HG03025 (cell line): ENCODE measurements around the gene TPD52L2.

ENCODE experiments used
- ATAC-seq: cut with Tn5 transposase; IDR thresholded peaks from one replicate; pipeline ENCODE4 v1.9.1; 2021; ENCODE audit warnings: mild to moderate bottlenecking, moderate library complexity; ENCODE audit not compliant: unreplicated experiment, low FRiP score

TPD52L2 gene

DNA sequence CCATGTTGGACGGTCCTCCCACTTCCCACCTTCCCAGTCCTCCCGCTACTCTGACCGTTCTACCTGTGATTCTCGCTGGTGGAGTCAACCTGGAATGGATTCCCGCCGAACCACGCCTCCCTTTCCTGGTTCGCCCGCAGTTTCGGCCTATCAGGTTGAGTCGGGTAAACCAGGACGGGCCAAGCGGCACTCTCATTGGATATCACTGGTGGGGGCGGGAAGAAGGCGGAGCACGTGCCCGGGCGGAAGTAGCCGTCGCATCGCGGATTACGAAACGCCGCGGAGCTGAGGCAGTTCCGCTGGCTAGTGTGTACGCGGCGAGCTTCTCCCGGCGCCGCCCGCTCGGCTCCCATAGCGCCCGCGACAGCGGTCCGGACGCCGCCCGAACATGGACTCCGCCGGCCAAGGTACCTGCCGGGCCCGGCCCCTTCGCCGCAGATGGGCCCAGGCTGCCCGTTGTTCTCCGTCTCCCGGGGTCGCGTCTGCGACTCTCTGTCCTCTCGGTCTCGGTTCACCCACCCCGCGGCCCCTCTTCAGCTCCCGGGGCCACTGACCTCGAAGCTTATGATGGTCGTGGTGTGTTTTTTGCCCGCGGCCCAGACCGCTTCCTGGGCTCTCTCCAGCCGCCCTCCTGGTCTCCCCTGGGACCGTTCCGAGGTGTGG, at the start of gene TPD52L2:
TSS of gene TPD52L2 (plus strand) at position 293 of the 663 bp plus-strand sequence. CDS start at position 389, 96 bp downstream.
- ATAC-seq: peak; percentile 55

DNA sequence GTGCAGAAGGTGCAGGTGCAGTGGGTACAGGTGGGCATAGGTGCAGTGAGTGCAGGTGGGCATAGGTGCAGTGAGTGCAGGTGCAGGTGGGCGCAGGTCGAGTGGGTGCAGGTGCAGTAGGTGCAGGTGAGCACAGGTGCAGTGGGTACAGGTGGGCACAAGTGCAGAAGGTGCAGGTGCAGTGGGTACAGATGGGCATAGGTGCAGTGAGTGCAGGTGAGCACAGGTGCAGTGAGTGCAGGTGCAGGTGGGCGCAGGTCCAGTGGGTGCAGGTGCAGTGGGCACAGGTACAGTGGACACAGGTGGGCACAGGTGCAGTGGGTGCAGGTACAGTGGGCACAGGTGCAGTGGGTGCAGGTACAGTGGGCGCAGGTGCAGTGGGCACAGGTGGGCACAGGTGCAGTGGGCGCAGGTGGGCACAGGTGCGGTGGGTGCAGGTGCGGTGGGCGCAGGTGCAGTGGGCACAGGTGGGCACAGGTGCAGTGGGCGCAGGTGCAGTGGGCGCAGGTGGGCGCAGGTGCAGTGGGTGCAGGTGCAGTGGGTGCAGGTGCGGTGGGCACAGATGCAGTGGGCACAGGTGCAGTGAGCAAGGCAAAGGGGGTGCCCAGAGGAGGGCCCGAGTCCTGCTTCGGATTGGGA, 49.3 kb upstream of the TPD52L2 start:
- ATAC-seq: no peak

GRCh38 chr20:63819224-63819921, 45.7 kb upstream of the TPD52L2 start:
- no peak for ATAC-seq

- no peak for ATAC-seq
Observed at GRCh38 chr20:63821811-63822210, 43.3 kb upstream of the TPD52L2 start.

DNA sequence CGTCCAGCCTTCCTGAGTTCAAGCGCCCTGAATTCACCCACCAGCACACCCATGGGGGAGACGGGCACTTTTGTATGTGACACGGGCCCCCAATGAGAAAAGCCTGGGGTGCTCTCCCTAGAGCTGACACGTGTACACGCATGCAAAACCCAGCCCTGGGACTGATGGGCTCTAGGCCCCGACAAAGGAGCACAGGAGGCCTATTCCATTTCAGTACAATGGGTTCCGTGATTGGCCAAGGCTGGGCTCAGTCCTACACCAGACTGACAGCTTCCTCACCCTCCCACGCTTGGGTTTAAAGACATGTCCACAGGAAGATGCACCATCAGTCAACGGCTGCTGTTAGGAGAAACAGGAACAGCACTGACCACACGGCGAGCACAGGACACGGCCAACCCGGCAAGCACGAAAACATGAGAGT, 42.8 kb upstream of the TPD52L2 start:
- no peak for ATAC-seq

DNA sequence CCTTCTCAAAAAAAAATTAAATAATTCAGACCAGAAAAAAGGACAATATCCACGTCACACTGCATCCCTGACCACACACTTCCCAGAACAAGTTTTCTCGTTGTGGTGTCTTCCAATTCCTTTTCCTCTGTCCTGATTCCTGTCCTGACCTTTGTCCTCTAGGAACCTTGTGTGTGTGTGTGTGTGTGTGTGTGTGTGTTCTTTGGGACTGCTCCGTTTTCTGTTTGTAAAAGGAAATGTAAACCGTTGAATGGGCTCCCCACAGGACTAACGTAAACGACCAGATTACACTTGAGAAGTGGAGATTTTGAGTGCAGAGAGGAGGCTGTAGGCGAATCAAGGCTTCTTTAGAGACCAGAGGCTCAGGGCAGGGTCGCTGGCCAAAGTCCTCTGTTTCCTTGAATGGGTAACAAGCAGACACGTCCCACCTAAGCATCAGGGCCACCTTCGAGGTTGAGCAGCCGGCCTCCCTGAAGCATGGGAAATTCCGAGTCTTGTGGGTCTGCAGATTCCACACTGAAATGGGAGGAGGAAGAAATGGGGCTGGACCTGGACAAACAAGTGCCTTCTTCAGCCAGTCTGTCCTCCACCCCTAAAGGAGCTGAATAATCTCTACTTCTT, 41.3 kb upstream of the TPD52L2 start:
- no peak for ATAC-seq

GRCh38 chr20:63825331-63826118, 39.5 kb upstream of the TPD52L2 start:
- no peak for ATAC-seq

GRCh38 chr20:63826753-63827152, 38.3 kb upstream of the TPD52L2 start:
- no peak for ATAC-seq

DNA sequence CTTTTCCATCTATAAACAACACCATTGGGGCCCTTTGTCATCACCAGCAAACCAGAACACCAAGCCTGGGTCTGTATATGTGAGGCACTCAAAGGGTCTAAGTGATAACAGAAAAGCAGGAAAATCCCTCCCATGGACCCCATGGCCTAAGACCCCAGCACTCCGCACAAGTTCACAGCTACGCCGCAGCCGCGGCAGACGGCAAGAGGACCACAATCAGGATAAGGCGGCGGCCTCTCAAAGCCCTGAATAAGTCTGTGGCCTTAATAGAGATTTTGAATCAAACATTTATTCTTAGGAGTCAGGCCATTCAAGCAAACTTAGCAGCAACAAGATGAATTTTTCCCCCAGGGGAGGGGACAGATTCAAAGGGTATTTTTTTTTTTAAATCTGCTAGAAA, 36.9 kb upstream of the TPD52L2 start:
- ATAC-seq: no peak

DNA sequence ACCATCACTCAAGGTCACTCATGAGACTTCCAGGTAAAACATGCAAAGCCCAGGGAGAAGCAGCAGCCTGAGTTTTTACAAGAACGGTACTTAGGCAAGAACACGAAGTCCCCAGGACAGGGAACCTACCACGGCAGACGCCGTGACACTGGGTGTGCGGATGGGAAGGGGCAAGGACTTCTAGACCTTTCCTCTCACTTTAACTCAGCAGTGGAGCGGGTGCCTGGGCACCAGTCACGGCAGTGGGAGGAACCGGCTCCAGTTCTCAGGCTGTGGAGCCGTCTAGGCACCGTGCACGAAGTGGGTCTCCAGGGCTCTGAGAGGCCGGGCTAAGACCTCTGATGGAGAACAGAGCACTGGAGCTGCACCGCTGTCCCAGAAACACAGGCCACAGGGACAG, 36.5 kb upstream of the TPD52L2 start:
- no peak for ATAC-seq

DNA sequence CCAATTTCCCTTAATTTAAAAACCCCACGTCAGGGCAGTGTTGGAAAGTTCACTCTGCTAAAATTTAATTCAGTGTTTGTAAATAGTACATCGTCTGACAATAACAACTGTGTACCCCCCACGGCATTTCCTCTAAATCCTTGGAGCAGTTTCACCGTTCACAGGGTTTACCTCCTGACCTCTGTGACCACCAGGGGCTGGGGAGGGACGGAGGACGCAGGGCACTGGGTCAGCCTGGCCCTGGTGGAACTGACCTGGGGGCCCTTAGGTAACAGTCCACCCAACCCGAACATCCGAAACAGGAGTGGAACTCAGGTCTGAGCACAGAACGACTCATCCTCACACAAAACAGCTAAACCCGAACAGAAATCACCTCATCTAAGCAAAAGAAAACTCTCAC, 36.1 kb upstream of the TPD52L2 start:
- no peak for ATAC-seq

- no peak for ATAC-seq
Observed at GRCh38 chr20:63829603-63829944, 35.5 kb upstream of the TPD52L2 start.

DNA sequence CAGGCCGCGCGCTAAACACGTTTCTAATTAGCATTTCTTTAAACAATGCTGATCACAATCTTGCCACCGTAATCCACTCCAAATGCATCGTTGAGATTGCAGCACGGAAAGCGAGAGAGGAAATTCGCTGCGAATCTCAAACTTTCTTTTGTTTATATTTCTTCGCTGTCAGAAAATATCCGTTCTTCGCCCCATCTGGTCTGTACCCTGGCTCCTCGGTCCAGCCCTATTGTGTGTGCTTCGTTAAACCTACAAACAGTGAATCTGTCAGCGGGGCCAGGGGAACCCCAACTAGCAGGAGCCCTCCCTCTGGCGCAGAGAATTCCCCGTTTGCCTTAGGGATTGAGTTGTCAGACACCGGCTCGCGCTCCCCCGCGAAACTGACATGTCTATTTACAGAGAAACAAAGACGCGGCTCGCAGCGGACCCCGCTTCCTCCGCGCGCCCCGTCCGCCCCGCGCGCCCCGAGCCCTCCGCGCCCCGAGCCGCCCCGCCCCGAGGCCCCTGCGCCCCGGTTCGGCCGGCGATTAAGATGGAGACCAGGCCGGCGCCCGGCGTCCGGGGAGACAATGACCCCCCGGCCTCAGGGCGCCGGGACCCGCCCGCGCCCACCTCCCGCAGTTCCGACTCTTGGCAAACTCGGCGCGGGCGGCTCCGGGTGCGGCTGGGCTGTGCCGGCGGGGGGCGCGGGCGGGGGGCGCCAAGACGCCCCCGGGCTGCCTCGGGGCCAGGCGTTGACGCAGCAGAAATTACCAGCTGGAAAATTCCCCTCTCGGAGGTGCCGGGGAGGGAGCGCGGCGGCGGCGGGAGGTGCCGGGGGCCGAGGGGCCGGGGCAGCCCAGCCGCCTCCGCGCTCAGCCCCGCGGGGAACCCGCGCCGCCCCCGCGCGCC, 34.9 kb upstream of the TPD52L2 start:
- no peak for ATAC-seq

DNA sequence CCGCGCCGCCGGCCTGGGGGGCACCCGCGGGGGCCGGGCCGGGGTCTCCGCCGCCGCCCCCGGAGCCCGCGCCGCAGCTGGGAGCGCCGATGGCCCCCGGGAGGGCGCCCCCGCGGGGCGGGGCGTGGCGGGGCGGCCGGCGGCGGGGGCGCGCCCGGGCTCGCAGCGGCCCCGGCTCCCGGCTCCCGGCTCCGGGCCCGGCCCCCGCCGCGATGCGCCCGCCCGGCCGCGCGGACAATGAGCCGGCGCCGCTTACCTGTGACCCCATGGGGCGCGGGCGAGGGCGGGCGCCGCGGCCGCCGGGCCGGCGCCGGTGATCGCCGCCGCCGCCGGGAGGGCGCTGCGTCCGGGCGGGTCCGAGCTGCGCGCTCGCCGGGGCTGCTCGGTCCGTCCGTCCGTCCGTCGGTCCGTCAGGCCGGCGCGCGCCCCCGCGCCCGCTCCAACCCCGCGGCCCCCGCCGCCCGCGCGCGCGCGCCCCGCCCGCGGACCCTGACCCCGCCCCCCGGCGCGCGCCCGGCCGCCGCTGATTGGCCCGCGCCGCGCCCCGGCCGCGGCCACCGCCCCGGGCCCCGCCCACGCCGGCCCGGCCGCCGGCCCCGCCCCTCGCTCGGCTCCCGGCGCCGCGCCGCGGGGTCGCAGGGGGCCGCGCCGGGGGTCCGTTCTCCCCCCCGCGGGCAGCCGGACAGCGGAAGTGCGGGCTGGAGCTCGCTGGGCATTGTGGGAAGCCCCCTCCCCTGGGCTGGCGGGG, 34.1 kb upstream of the TPD52L2 start, which contains the start of gene ZBTB46:
TSS of gene ZBTB46 (minus strand) at position 424 of the 748 bp plus-strand sequence. CDS start 40,507 bp downstream, outside the sequence.
- peak; percentile 57 for ATAC-seq

- no peak for ATAC-seq
Observed at GRCh38 chr20:63831646-63831992, 33.5 kb upstream of the TPD52L2 start.

GRCh38 chr20:63831993-63832686, 32.9 kb upstream of the TPD52L2 start:
- no peak for ATAC-seq

- ATAC-seq: no peak
Observed at GRCh38 chr20:63833776-63834490, 31.1 kb upstream of the TPD52L2 start.

DNA sequence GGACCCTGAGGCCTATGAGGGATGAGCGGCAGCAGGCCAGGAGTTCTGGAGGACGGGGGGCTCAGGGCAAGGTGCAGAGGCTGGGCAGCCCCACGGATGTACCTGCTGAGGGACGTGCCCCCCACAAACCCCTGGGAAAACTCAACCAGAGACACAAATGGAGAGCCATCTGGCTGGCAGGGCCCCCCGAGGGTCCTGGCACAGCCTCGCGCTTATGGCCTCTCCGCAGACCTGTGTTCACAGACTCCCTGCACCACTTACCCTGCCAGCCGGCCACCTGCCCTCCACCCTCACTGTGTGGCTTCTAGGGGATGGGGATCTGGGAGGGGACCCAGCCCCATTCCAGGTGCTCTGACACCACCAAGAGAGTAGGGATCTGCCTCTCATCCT, 30.6 kb upstream of the TPD52L2 start:
- no peak for ATAC-seq
